ENCODE results near the gene THOC6. TPM values are rescaled to one million over a fixed set of nuclear protein-coding genes. Genes with fewer than 3 reads are reported as not detected.

Gene THOC6
- total and polyA plus RNA-seq, 9 donors: 3.5 to 21.0 (median 15.2) TPM

GRCh38 chr16:3001316-3001715 lies 22.5 kb upstream of the THOC6 start:
- Histone ChIP-seq H3K36me3 (no peaks in the 10 kb centered on the region), H3K4me3 (no peak overlapping the region), H3K9me3 (no peaks in the 10 kb centered on the region), H3K27ac (no peak overlapping the region), H3K27me3 (peaks cover 5% of the 10 kb centered on the region), H3K4me1 (ENCODE audit: insufficient read depth) (no peaks in the 10 kb centered on the region)
- no peak for DNase-seq
- intact Hi-C loops (cut with DNase I): no loop called here
- 53 to 60% (median 58%) methylated on average over 11 to 12 of the region's 12 CpGs for WGBS, 3 donors
- TF ChIP-seq, protein P1, sequence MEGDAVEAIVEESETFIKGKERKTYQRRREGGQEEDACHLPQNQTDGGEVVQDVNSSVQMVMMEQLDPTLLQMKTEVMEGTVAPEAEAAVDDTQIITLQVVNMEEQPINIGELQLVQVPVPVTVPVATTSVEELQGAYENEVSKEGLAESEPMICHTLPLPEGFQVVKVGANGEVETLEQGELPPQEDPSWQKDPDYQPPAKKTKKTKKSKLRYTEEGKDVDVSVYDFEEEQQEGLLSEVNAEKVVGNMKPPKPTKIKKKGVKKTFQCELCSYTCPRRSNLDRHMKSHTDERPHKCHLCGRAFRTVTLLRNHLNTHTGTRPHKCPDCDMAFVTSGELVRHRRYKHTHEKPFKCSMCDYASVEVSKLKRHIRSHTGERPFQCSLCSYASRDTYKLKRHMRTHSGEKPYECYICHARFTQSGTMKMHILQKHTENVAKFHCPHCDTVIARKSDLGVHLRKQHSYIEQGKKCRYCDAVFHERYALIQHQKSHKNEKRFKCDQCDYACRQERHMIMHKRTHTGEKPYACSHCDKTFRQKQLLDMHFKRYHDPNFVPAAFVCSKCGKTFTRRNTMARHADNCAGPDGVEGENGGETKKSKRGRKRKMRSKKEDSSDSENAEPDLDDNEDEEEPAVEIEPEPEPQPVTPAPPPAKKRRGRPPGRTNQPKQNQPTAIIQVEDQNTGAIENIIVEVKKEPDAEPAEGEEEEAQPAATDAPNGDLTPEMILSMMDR (IDR thresholded peaks at IDR 0.05): no peak
- TF ChIP-seq POLR2A (IDR thresholded peaks at IDR 0.05) (no peak), EP300 (IDR thresholded peaks at IDR 0.05) (no peak)

DNA sequence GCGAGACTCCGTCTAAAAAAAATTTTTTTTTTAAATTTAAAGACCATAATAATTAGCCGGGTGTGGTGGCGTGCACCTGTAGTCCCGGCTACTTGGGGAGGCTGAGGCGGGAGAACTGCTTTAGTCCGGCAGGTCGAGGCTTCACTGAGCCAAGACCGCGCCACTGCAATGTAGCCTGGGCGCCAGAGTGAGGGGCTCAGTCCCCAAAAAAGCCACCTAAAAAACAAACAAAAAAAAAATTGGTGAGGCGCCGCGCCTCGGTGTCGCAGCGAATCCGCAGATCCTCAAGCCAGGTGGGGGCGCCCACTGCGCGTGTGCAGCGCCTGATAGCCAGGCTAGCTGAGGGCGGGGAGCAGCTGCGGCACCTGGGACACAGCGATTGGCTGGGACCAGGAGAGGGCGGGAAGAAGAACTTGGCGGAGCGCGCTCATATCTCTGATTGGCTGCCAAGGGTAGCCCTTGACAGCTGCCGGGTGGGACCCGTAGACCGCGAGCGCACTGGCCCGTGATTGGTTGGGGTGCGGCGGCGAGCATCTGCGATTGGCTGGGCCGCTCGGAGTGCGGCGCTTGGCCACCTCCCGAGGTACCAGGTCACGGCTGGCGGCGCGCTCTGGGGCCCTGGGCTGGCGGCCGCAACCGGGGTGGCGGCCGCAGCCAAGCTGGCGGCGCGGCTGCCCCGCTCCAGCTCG lies 20.1 kb upstream of the THOC6 start:
- no peaks in the 10 kb centered on the region for H3K4me1 ChIP-seq (ENCODE audit: insufficient read depth)
- TF ChIP-seq, protein P1 (IDR thresholded peaks at IDR 0.05): peak in 1 of 3 donors; percentile 52
- TF ChIP-seq POLR2A (IDR thresholded peaks at IDR 0.05): no peak
- no peak for TF ChIP-seq EP300 (IDR thresholded peaks at IDR 0.05)
- no peaks in the 10 kb centered on the region for H3K9me3 ChIP-seq
- no peak overlapping the region for H3K4me3 ChIP-seq
- intact Hi-C loops (cut with DNase I): no loop called here
- H3K27me3 ChIP-seq: peaks cover 8% of the 10 kb centered on the region
- peak; percentile 85 to 92 (median 86) for DNase-seq
- no peaks in the 10 kb centered on the region for H3K36me3 ChIP-seq
- no peak overlapping the region for H3K27ac ChIP-seq
- WGBS, 3 donors: 5 to 11% (median 9%) methylated on average over 31 to 58 of the region's 58 CpGs

DNA sequence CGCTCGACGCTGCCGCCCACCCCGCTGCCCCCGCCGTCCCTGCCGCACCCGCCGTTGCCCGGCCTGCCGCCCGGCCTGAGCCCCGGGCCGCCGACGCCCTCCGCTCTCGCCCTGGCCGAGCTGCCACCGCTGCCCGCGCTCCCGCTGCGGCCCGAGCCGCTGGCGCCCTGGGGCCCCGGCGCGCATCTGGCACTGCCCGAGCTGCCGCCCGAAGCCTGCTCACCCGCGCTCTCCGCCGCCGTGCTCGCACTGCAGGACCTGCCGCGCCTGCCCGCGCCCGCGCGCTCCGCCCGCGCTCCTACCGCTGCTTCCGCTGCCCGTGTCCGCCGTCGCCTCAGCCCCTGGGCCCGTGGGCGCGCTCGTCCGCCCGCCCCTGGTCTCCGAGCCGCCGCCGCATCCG lies 19.5 kb upstream of the THOC6 start:
- DNase-seq: no peak
- no peak overlapping the region for H3K27ac ChIP-seq

DNA sequence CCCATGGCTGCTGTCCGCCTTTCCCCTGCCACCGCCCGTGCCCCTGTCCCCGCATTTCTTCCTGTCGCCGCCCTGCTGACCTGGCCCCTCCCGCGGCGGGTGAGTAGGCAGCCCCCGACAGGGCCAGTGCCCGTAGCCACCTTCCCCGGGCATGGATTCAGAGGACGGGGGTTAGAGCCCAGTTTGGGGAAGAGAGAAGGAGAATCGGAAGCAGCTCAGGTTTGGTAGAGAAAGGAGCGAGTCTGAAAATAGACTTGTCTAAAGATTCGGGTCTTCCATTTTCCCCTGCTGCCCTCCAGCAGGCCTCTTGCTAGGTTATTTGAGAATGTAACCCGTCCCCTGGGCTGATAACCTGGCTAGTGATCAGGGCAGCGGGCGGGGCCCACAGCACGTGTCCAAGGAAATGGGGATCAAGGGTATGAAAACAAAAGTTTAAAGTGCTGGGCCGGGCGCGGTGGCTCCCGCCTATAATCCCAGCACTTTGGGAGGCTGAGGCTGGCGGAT lies 19.0 kb upstream of the THOC6 start:
- H3K27me3 ChIP-seq: peaks cover 8% of the 10 kb centered on the region

More for the DNA sequence above, 19.5 kb upstream of the THOC6 start:
- TF ChIP-seq POLR2A (IDR thresholded peaks at IDR 0.05) (no peak), EP300 (IDR thresholded peaks at IDR 0.05) (no peak)
- TF ChIP-seq, protein P1 (IDR thresholded peaks at IDR 0.05): no peak
- H3K27me3 ChIP-seq: peaks cover 8% of the 10 kb centered on the region
- H3K4me1 ChIP-seq (ENCODE audit: insufficient read depth): no peaks in the 10 kb centered on the region
- 0 to 1% methylated on average over 35 to 64 of the region's 67 CpGs; no CpG with 5 or more reads in 1 of the 3 donors for WGBS, 3 donors
- no peaks in the 10 kb centered on the region for H3K9me3 ChIP-seq
- H3K36me3 ChIP-seq: no peaks in the 10 kb centered on the region
- H3K4me3 ChIP-seq: no peak overlapping the region
- intact Hi-C loops (cut with DNase I): no loop called here

More for the DNA sequence above, 19.0 kb upstream of the THOC6 start:
- WGBS, 3 donors: 7 to 8% (median 8%) methylated on average over 20 to 25 of the region's 25 CpGs
- no peak for DNase-seq
- no peaks in the 10 kb centered on the region for H3K36me3 ChIP-seq
- TF ChIP-seq POLR2A (IDR thresholded peaks at IDR 0.05): no peak
- TF ChIP-seq, protein P1 (IDR thresholded peaks at IDR 0.05): no peak
- TF ChIP-seq EP300 (IDR thresholded peaks at IDR 0.05): no peak
- H3K9me3 ChIP-seq: no peaks in the 10 kb centered on the region
- H3K4me1 ChIP-seq (ENCODE audit: insufficient read depth): no peaks in the 10 kb centered on the region
- H3K4me3 ChIP-seq: no peak overlapping the region
- H3K27ac ChIP-seq: no peak overlapping the region
- intact Hi-C loops (cut with DNase I): no loop called here

Measured in ovary (tissue), 9 donors.